Daoy (cell line): ENCODE measurements around the gene INSL3. TPM values are rescaled to one million over a fixed set of nuclear protein-coding genes. Genes with fewer than 3 reads are reported as not detected.
"Not testable (repeated sequence)": the region's sequence is repeated elsewhere in the genome, so short reads cannot be mapped to it uniquely, and the experiment has no call there.

ENCODE experiments used
- DNase-seq: peaks from one replicate; pipeline ENCODE4 v3.0.0-alpha.2; 2015; ENCODE audit warnings: low read depth
- total RNA-seq: library from RNA; depleted of rRNA; stranded (reverse); fragments of >200 nt; shearing (Covaris generic); gene quantifications from 2 replicates; pipeline ENCODE4 v1.2.3, GENCODE V29; 2014; rRNA removed

Gene INSL3
- total RNA-seq, 1 experiment from 2014 or later: not detected

DNA sequence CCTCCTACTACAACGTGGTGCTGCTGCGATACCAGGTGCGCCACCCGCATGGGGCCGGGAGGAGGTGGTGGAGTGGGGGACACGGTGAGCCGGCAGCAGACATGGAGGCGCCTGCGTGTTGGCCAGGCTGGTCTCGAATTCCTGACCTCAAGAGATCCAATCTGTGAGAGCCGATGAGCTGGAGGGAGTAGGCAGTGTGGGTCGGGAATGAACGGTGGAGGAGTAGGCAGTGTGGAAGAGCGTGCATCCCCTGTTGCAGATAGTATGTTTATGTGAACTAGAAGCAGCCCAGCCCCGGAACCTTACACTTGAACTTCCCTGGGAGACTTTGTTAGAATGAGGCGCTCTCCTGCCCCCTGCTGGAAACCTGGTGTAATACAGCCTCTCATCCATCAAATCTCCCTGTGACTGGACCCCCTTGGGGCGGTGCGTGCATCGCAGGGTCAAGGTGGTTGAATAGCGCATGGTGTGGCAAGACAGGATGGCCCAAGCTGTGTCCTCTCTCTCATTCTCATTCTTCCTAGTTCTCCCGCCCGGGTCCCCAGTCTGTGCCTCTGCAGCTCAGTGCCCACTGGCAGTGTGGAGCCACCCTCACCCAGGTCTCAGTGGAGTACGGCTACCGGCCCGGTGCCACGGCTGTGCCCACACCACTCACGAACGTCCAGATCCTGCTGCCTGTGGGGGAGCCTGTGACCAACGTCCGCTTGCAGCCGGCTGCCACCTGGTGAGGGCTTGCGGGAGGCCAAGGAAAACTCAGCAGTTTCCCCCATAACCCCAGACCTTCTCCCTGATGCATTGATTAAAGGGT lies 36.9 kb downstream of the INSL3 start:
- peak; percentile 74 for DNase-seq

DNA sequence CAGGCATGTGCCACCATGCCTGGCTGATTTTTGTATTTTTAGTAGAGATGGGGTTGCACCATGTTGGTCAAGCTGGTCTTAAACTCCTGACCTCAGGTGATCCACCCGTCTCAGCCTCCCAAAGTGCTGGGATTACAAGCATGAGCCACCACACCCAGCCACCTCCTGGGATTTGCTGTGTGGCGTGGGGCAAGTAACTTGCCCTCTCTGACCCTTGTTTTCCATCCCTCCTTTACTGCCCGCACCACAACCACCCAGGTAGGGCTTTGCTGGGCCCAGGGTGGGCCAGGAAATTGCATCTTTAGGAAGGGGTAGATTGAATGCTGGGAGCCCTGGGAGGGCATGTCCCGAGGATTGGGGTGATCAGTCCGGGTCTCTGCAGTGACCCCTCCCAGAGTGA lies 37.6 kb downstream of the INSL3 start:
- DNase-seq: not testable (repeated sequence)

- DNase-seq: no peak
Measured at GRCh38 chr19:17780781-17781180, 40.5 kb downstream of the INSL3 start.

GRCh38 chr19:17778968-17779929 lies 42.1 kb downstream of the INSL3 start:
- DNase-seq: peak; percentile 78

GRCh38 chr19:17778251-17778967 lies 42.9 kb downstream of the INSL3 start:
- peak; percentile 79 for DNase-seq

GRCh38 chr19:17777840-17778239 lies 43.5 kb downstream of the INSL3 start:
- DNase-seq: not testable (repeated sequence)

- peak; percentile 52 for DNase-seq
Measured at GRCh38 chr19:17775991-17776803, 45.1 kb downstream of the INSL3 start.

GRCh38 chr19:17775245-17775927 lies 45.9 kb downstream of the INSL3 start:
- peak; percentile 56 for DNase-seq

- no peak for DNase-seq
Measured at GRCh38 chr19:17772172-17772571, 49.1 kb downstream of the INSL3 start.

- DNase-seq: no peak
Measured at GRCh38 chr19:17770613-17771012, 50.7 kb downstream of the INSL3 start.

DNA sequence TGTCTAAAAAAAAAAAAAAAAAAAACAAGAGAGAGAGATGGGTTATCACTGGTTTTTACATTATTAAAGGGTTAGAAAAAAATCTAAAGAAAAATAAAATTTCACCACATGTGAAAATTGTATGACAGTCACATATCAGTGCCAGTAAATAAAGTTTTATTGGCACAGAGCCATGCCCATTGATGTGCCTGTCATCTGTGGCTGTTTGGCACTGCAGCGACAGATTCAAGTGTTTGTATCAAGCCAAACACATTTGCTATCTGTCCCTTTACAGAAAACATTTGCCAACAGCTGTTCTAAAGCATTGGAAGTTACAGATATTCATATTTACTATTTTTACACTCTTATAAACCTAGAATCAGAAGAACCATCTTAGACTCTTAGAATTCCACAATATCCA lies 53.8 kb downstream of the INSL3 start:
- no peak for DNase-seq

GRCh38 chr19:17766543-17767131 lies 54.7 kb downstream of the INSL3 start:
- peak; percentile 91 for DNase-seq

Other genes with a start within 250 kb of the INSL3 start
- 0.86 and 1.2 TPM in 2 replicates for gene UNC13A, start 133.2 kb downstream of the INSL3 start, total RNA-seq
- gene MAP1S, start 102.0 kb downstream of the INSL3 start, total RNA-seq: 11.4 TPM in 2 replicates
- 0.91 and 3.2 TPM in 2 replicates for gene FCHO1, start 70.0 kb downstream of the INSL3 start, total RNA-seq
- gene B3GNT3, start 26.4 kb downstream of the INSL3 start, total RNA-seq: 0.06 and 0.09 TPM in 2 replicates
- gene JAK3, start 26.5 kb upstream of the INSL3 start, total RNA-seq: 0.06 and 0.09 TPM in 2 replicates
- 1,269 and 1,595 TPM in 2 replicates for gene RPL18A, start 38.4 kb upstream of the INSL3 start, total RNA-seq
- not detected in 2 replicates for gene SLC5A5, start 50.4 kb upstream of the INSL3 start, total RNA-seq
- 44.7 and 53.3 TPM in 2 replicates for gene CCDC124, start 111.5 kb upstream of the INSL3 start, total RNA-seq
- gene KCNN1, start 145.6 kb upstream of the INSL3 start, total RNA-seq: 0.06 TPM in 1 of 2 replicates, not detected in the other
- 25.6 and 35.7 TPM in 2 replicates for gene ARRDC2, start 186.7 kb upstream of the INSL3 start, total RNA-seq